MM.1S (cell line): Measurements from ENCODE around the gene MAEL.

ENCODE experiments used
- EZH2 ChIP-seq: fragments of 300-600 bp; sonication (generic); optimal IDR thresholded peaks from 2 replicates; pipeline ENCODE3; 2017; ENCODE audit warnings: low read depth, mild to moderate bottlenecking, antibody characterized with exemption, low read length, mixed read lengths
- EZH2phosphoT487 ChIP-seq: fragments of 300-600 bp; sonication (generic); IDR thresholded peaks from 2 replicates; pipeline ENCODE4 v1.6.1; 2018; ENCODE audit warnings: antibody characterized with exemption, low read length
- TF ChIP-seq, protein P1 (sequence below): fragments of 300-600 bp; sonication (generic); IDR thresholded peaks from 2 replicates; pipeline ENCODE4 v1.5.1; 2016; ENCODE audit warnings: antibody characterized with exemption, low read length, mixed read lengths

DNA sequence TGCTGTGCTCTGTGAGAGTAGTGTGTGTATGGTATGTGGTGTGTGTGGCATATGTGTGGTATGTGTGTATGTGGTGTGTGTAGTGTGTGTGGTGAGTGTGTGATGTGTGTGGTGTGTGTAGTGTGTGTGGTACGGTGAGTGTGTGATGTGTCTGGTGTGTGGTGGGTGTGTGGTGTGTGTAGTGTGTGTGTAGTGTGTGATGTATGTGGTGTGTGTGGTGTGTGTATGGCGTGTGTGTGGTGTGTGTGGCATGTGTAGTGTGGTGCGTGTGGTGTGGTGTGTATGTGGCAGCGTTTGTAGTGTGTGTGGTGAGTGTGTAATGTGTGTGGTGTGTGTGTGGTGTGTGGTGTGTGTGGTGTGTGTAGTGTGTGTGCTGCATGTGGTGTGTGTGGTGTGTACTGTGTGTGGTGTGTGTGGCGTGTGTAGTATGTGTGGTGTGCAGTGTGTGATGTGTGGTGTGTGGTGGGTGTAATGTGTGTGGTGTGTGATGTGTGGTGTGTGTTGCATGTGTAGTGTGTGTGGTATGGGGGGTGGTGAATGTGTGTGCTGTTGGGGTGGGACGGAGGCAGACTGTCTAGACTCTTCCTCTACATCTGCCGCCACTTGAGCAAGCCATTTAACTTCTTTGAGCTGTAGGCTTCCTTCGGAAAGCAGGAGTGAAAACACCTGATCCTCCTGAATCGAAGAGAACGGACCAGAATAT is 67.6 kb downstream of the MAEL start:
- TF ChIP-seq, protein P1, sequence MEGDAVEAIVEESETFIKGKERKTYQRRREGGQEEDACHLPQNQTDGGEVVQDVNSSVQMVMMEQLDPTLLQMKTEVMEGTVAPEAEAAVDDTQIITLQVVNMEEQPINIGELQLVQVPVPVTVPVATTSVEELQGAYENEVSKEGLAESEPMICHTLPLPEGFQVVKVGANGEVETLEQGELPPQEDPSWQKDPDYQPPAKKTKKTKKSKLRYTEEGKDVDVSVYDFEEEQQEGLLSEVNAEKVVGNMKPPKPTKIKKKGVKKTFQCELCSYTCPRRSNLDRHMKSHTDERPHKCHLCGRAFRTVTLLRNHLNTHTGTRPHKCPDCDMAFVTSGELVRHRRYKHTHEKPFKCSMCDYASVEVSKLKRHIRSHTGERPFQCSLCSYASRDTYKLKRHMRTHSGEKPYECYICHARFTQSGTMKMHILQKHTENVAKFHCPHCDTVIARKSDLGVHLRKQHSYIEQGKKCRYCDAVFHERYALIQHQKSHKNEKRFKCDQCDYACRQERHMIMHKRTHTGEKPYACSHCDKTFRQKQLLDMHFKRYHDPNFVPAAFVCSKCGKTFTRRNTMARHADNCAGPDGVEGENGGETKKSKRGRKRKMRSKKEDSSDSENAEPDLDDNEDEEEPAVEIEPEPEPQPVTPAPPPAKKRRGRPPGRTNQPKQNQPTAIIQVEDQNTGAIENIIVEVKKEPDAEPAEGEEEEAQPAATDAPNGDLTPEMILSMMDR = no peak
- TF ChIP-seq EZH2phosphoT487 (no peak), EZH2 (no peak)
